ENCODE results near the gene EFNA5.

- TF ChIP-seq CTCF (IDR thresholded peaks at IDR 0.05) (no peak), ZFX (IDR thresholded peaks at IDR 0.05; ENCODE audit: borderline replicate concordance) (no peak)
Observed at GRCh38 chr5:107545486-107545885, 125.3 kb downstream of the EFNA5 start.

All from 22Rv1 (cell line).